Middle frontal gyrus (tissue), 1 donor: ENCODE results near the gene NOL3.

Experiments
- DNase-seq: peaks from one replicate; pipeline ENCODE4 v3.0.0-alpha.2; 2015; ENCODE audit warnings: low spot score; ENCODE audit errors: extremely low spot score

The NOL3 gene

GRCh38 chr16:67204076-67204475 lies 33.7 kb downstream of the NOL3 start:
- DNase-seq: no peak

- DNase-seq: no peak
Observed at GRCh38 chr16:67206129-67206837, 35.9 kb downstream of the NOL3 start.

GRCh38 chr16:67206838-67207248 lies 36.5 kb downstream of the NOL3 start:
- DNase-seq: no peak

DNA sequence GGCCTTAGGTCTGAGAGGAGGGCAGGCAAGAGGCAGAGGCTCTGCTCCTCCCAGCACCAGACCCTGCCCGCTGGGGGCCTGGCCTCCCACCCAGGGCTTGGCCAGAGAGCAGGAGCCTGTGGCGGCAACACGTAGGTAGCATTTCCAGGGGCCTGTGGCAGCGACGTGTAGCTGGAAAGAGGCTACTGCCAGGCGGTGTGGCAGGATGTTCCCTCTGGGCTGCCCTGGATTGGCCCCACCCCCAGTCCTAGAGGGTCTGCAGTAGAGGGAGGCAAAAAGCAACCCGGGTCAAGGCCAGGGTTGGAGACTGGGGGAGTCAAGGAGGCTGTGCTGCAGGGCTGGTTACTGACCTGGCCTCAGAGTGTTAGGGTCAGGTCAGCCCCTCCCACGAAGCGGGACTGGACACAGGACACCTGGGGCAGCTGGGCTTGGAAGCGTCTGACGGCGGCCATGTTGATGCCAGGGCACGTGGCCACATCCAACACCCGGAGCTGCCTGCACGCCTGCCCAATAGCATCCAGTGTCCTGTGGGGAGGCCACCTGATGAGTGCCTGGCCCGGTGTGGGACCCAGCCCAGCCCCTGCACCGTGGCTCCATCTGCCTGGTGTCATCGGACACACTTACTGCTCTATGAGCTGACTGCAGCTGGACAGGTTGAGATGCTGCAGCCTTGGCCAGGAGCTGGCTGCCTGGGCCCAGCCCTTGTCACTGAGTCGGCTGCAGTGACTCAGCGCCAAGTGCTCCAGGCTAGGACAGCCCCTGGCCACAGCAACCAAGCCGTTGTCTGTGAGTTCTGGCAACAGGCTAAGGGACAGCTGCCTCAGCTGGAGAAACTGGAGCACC lies 37.1 kb downstream of the NOL3 start:
- DNase-seq: no peak

- DNase-seq: no peak
Observed at GRCh38 chr16:67208154-67208896, 38.0 kb downstream of the NOL3 start.

- no peak for DNase-seq
Observed at GRCh38 chr16:67209565-67209964, 39.2 kb downstream of the NOL3 start.

DNA sequence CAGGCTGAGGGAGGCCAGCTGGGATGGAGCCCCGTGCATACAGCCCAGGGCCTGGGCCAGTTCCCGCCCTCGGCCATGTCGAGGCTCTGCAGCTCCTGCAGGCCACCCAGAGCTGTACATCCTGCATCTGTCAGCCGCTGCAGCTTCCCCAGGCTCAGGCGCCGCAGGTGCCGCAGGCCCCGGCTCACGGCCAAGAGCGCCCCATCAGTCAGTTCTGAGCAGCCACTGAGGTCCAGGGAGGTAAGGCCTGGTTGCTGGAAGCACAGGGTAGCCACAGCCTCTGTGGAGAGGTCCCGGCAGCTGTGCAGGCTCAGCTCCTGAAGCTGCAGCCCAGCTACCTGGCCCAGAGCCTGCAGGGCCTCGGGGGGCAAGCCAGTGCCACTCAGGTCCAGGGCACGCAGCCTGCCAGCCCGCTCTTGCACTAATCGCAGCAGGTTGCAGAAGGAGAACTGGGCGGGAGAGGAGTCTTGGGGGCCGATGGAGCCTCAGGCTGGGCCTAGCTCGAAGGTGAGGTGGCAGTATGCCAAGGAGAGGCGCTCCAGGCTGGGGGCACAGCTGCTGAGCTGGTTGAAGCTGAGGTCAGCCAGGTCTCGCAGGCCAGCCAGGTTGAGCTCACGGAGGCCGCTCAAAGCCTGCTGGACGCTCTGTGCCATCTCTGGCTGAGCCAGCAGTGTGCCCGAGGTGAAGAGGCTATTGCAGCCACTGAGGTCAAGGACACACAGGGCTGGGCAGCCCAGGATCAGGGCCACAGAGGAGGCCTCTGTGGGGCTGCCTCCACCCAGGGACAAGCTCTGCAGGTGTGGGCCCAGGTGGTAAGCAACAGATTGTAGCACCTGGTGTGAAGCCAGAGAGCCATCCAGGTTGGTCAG lies 40.0 kb downstream of the NOL3 start:
- no peak for DNase-seq

DNA sequence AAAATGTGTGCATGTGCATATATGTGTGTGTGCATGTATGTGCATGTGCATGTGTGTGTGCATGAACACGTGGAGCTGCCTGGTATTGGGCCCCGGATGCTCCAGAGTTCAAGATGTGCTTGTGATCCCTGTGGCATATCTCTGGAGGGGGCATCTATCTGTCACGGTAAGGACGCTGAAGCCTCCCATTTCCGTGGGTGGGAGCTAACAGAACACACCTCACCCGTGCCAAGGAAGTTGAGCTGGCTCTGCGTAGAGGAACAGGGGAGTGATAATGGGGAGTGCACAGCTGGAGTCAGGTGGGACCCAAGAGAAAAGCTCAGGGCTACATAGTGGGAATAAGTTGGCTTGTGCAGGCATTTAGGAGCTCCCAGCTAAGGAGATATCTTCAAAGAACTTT lies 41.3 kb downstream of the NOL3 start:
- DNase-seq: no peak

GRCh38 chr16:67212766-67213165 lies 42.4 kb downstream of the NOL3 start:
- DNase-seq: no peak

DNA sequence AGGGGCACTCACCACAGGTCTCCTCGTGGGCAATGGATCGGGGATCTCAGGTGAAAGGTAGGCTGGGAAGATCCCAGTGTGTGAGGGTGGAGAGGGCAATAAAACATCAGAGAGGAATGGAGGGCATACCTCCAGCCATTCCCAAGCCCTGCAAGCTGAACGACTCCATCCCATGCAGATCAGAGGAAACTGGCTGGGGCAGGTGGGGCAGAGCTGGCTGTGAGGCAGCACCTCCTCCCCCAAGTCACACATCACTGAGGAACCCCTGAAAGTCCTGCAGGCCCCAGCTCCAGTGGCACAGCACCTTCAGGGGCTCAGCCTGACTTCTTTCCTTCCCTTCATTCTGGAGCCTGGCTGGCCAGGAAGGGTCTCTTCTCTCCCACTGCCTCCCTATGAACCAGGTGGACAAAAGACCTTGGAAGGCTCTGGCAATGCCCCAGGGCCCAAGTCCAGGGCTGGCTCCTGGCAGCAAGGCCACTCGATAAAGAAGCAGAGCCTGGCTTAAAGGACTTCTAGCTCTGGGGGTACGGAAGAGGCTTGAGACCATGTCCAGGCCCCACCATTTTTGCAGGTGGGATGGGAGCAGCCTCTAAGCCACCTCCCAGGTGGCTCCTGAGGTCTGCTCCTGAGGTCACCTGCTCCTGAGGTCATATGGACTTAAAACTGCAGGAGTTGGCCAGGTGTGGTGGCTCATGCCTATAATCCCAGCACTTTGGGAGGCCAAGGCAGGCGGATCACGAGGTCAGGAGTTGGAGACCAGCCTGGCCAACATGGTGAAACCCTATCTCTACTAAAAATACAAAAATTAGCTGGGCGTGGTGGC lies 43.1 kb downstream of the NOL3 start:
- no peak for DNase-seq

GRCh38 chr16:67215706-67216105 lies 45.4 kb downstream of the NOL3 start:
- DNase-seq: no peak

GRCh38 chr16:67216612-67217490 lies 46.5 kb downstream of the NOL3 start:
- no peak for DNase-seq

DNA sequence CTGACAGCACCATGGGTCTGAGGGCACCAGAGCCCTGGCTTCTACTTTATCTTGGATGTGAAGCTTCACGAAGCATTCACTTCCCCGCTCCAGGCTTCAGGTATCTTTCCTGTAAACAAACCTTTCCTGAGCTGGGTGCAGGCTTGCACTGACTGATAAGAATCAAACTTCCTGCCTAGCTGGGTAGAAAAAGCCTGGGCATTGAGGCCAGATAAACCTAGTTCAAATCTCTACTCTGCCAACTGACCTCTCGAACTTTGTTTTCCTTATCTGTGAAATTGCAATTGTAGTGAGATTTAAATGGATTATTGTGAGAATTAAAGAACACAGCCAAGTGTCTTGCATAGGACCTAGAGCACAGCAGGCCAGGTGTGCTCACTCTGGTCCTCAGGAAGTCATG lies 53.7 kb downstream of the NOL3 start:
- DNase-seq: no peak
